ENCODE measurements around the gene AGPS.
"Not testable (repeated sequence)": the region's sequence is repeated elsewhere in the genome, so short reads cannot be mapped to it uniquely, and the experiment has no call there.

The AGPS gene

GRCh38 chr2:177385151-177385550, 7.4 kb upstream of the AGPS start:
- DNase-seq (ENCODE audit: low read depth, low spot score) = no peak

GRCh38 chr2:177391822-177392372, 676 bp upstream of the AGPS start:
- DNase-seq (ENCODE audit: low read depth, low spot score) = no peak

- no peak for DNase-seq (ENCODE audit: low read depth, low spot score)
Measured at GRCh38 chr2:177393203-177393755, 706 bp downstream of the AGPS start.

- no peak for DNase-seq (ENCODE audit: low read depth, low spot score)
Measured at GRCh38 chr2:177393824-177394593, 1.4 kb downstream of the AGPS start.

GRCh38 chr2:177394594-177394973, 2.0 kb downstream of the AGPS start:
- no peak for DNase-seq (ENCODE audit: low read depth, low spot score)

- DNase-seq (ENCODE audit: low read depth, low spot score) = no peak
Measured at GRCh38 chr2:177395351-177396065, 2.9 kb downstream of the AGPS start.

- DNase-seq (ENCODE audit: low read depth, low spot score) = no peak
Measured at GRCh38 chr2:177396703-177397460, 4.3 kb downstream of the AGPS start.

GRCh38 chr2:177397481-177398289, 5.1 kb downstream of the AGPS start:
- DNase-seq (ENCODE audit: low read depth, low spot score) = no peak

GRCh38 chr2:177398290-177398683, 5.7 kb downstream of the AGPS start:
- no peak for DNase-seq (ENCODE audit: low read depth, low spot score)

GRCh38 chr2:177398791-177399190, 6.2 kb downstream of the AGPS start:
- no peak for DNase-seq (ENCODE audit: low read depth, low spot score)

- no peak for DNase-seq (ENCODE audit: low read depth, low spot score)
Measured at GRCh38 chr2:177399376-177399775, 6.8 kb downstream of the AGPS start.

GRCh38 chr2:177400337-177400923, 7.9 kb downstream of the AGPS start:
- no peak for DNase-seq (ENCODE audit: low read depth, low spot score)

- DNase-seq (ENCODE audit: low read depth, low spot score) = no peak
Measured at GRCh38 chr2:177402096-177402495, 9.5 kb downstream of the AGPS start.

- no peak for DNase-seq (ENCODE audit: low read depth, low spot score)
Measured at GRCh38 chr2:177403838-177404237, 11.3 kb downstream of the AGPS start.

- DNase-seq (ENCODE audit: low read depth, low spot score) = no peak
Measured at GRCh38 chr2:177404243-177404642, 11.7 kb downstream of the AGPS start.

GRCh38 chr2:177405029-177405692, 12.6 kb downstream of the AGPS start:
- no peak for DNase-seq (ENCODE audit: low read depth, low spot score)

- no peak for DNase-seq (ENCODE audit: low read depth, low spot score)
Measured at GRCh38 chr2:177406182-177406581, 13.6 kb downstream of the AGPS start.

GRCh38 chr2:177407031-177407430, 14.5 kb downstream of the AGPS start:
- no peak for DNase-seq (ENCODE audit: low read depth, low spot score)

- DNase-seq (ENCODE audit: low read depth, low spot score) = not testable (repeated sequence)
Measured at GRCh38 chr2:177410629-177411028, 18.1 kb downstream of the AGPS start.

GRCh38 chr2:177413703-177414102, 21.1 kb downstream of the AGPS start:
- DNase-seq (ENCODE audit: low read depth, low spot score) = no peak

All from smooth muscle cell of the brain vasculature (primary cell).